Uterus (tissue), 4 donors: ENCODE results near the gene PCSK4. TPM values are rescaled to one million over a fixed set of nuclear protein-coding genes. Genes with fewer than 3 reads are reported as not detected.

Source experiments
- DNase-seq, 2 donors: peaks; one replicate each; pipeline ENCODE4 v3.0.0-alpha.2; 2019 to 2020
- H3K27ac ChIP-seq, 2 donors: fragments of 200-600 bp; sonication (generic); 1 replicate in 1 of 2; 2 replicates in 1 of 2; pipeline ENCODE4 v1.5.1; 2016 to 2018
- H3K27me3 ChIP-seq, 2 donors: fragments of 200-600 bp; sonication (generic); one replicate each; pipeline ENCODE4 v1.5.1; 2018 to 2019; ENCODE audit warnings: control low read depth in 1 of 2
- H3K36me3 ChIP-seq, 2 donors: fragments of 200-600 bp; sonication (generic); one replicate each; pipeline ENCODE4 v1.5.1; 2019; ENCODE audit warnings: control low read depth in 1 of 2
- H3K4me1 ChIP-seq, 2 donors: fragments of 200-600 bp; sonication (generic); one replicate each; pipeline ENCODE4 v1.5.1; 2018 to 2019; ENCODE audit warnings: control low read depth in 1 of 2
- H3K4me3 ChIP-seq, 2 donors: fragments of 200-600 bp; sonication (generic); 1 replicate in 1 of 2; 2 replicates in 1 of 2; pipeline ENCODE4 v1.5.1; 2018 to 2019; ENCODE audit warnings: mild to moderate bottlenecking in 1 of 2
- H3K9me3 ChIP-seq, 2 donors: fragments of 200-600 bp; sonication (generic); one replicate each; pipeline ENCODE4 v1.5.1; 2019; ENCODE audit warnings: control low read depth in 1 of 2
- CTCF ChIP-seq, 4 experiments: fragments of 200-600 bp in 2 of 4; fragments of 450-650 bp in 2 of 4; sonication (generic) in 2 of 4; IDR thresholded peaks; one replicate each; pipeline ENCODE4 v1.5.1; 2016 to 2019; ENCODE audit warnings: antibody characterized with exemption in 4 of 4, mild to moderate bottlenecking in 2 of 4, moderate library complexity in 1 of 4
- POLR2A ChIP-seq, 2 donors: fragments of 450-650 bp; IDR thresholded peaks; one replicate each; pipeline ENCODE4 v1.6.1; 2016; ENCODE audit warnings: antibody characterized with exemption in 2 of 2, mild to moderate bottlenecking in 1 of 2, moderate library complexity in 1 of 2
- intact Hi-C: fragments of 100-400 bp; cut with DNase I; formaldehyde crosslinking; loops from one replicate; pipeline ENCODE4 v1.15.1; 2023; ENCODE audit warnings: low total_unique reads
- total RNA-seq, 4 donors: library from RNA; depleted of rRNA in 3 of 4; stranded (reverse); fragments of >200 nt in 3 of 4; gene quantifications; one replicate each; pipeline versions ENCODE4 v1.1.0 to v1.2.4, GENCODE V29; 2014 to 2023
- donor health status: DM: yes; HTN: yes; CAD: no.

The PCSK4 gene
- total RNA-seq, 4 donors from 2014 or later: under 0.01 to 6.4 (median 4.6) TPM; not detected in 1

DNA sequence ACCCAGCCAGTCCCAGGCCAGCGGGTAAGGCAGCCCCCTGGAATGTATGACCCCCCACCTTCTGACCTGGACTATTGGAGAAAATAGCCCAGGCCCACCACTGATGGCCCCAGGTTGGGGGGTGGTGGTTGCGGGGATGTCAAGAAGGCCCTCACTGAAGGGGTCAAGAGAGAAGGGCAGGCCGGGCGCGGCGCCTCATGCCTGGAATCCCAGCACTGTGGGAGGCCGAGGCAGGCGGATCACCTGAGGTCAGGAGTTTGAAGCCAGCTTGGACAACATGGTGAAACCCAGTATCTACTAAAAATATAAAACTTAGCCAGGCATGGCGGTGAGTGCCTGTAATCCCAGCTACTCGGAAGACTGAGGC, 24.1 kb upstream of the PCSK4 start:
- intact Hi-C loops: no loop called here
- H3K27ac ChIP-seq: peak overlapping the region in 1 of 2 donors; percentile 91

GRCh38 chr19:1513499-1514294, 23.5 kb upstream of the PCSK4 start:
- peak overlapping the region; percentile 52 to 53 for H3K4me3 ChIP-seq
- H3K36me3 ChIP-seq: no peaks in the 10 kb centered on the region
- H3K27me3 ChIP-seq: no peaks in the 10 kb centered on the region
- no peaks in the 10 kb centered on the region for H3K9me3 ChIP-seq
- peak overlapping the region; percentile 91 for H3K27ac ChIP-seq
- H3K4me1 ChIP-seq: no peaks in the 10 kb centered on the region
- intact Hi-C loops: no loop called here
- peak; percentile 42 to 58 for DNase-seq
- peak; percentile 36 to 50 (median 38) for TF ChIP-seq CTCF (IDR thresholded peaks at IDR 0.05)
- no peak for TF ChIP-seq POLR2A (IDR thresholded peaks at IDR 0.05)

More for the DNA sequence above, 24.1 kb upstream of the PCSK4 start:
- Histone ChIP-seq H3K36me3 (no peaks in the 10 kb centered on the region), H3K4me1 (no peaks in the 10 kb centered on the region), H3K9me3 (no peaks in the 10 kb centered on the region), H3K4me3 (no peak overlapping the region), H3K27me3 (no peaks in the 10 kb centered on the region)
- DNase-seq: no peak
- TF ChIP-seq CTCF (IDR thresholded peaks at IDR 0.05) (no peak), POLR2A (IDR thresholded peaks at IDR 0.05) (no peak)

DNA sequence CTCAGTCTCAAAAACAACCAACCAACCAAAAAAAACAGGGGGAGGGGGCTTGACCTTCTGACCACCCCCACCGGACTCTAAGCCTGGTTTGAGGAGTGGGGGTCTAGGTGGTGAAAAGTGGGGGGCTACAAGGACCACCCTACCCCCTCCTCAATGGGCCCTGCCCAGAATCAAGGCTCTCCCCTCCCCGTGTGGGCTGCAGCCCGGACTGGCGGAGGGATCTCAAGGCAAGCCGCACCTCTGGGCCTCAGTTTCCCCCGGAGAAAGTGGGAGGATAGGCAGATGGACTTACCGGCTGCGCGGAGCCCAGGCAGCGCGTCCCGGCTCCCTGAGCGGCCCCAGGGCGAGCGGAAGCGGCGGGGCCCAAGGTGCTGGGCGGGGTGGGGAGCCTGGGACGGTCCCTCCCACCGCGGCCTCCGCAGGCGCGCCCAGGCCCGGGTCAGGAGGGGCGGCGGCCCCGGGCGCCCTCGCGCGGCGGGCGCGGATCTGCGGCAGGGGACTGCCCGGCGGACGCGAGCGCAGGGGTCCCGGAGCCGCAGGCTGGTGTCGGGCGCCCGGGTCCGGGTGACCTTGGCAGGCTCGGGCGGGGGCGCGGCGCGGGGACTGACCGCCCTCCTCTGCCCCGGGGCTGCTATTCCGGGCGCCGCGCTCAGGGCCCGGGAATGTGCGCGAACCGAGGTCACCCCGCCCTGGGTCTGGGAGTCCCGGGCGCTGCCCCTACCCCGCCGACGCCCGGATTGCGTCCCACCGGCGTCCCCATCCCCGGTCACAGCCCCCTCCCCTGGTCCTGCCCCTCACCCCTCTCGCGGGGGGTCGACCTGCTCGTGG, 22.7 kb upstream of the PCSK4 start, which contains the start of gene ADAMTSL5:
TSS of gene ADAMTSL5 (minus strand) at position 349 of the 828 bp plus-strand sequence. CDS start 2,076 bp downstream, outside the sequence.
- H3K4me3 ChIP-seq: peak within 1 kb of the TSS; percentile 52 to 53
- peak within 1 kb of the TSS; percentile 91 for H3K27ac ChIP-seq
- no peaks in the 10 kb centered on the region for H3K36me3 ChIP-seq
- intact Hi-C loops: no loop called here
- H3K27me3 ChIP-seq: no peaks in the 10 kb centered on the region
- no peaks in the 10 kb centered on the region for H3K4me1 ChIP-seq
- DNase-seq: peak; percentile 69 to 72
- TF ChIP-seq CTCF (IDR thresholded peaks at IDR 0.05) (peak in 2 of 4 experiments; percentile 7 to 39), POLR2A (IDR thresholded peaks at IDR 0.05) (peak in 1 of 2 donors; percentile 40)
- no peaks in the 10 kb centered on the region for H3K9me3 ChIP-seq

GRCh38 chr19:1511318-1512317, 21.5 kb upstream of the PCSK4 start:
- H3K36me3 ChIP-seq: no peaks in the 10 kb centered on the region
- DNase-seq: no peak
- no peaks in the 10 kb centered on the region for H3K9me3 ChIP-seq
- intact Hi-C loops: no loop called here
- H3K4me1 ChIP-seq: no peaks in the 10 kb centered on the region
- no peak overlapping the region for H3K4me3 ChIP-seq
- H3K27me3 ChIP-seq: no peaks in the 10 kb centered on the region
- H3K27ac ChIP-seq: peak overlapping the region; percentile 91
- no peak for TF ChIP-seq POLR2A (IDR thresholded peaks at IDR 0.05)

DNA sequence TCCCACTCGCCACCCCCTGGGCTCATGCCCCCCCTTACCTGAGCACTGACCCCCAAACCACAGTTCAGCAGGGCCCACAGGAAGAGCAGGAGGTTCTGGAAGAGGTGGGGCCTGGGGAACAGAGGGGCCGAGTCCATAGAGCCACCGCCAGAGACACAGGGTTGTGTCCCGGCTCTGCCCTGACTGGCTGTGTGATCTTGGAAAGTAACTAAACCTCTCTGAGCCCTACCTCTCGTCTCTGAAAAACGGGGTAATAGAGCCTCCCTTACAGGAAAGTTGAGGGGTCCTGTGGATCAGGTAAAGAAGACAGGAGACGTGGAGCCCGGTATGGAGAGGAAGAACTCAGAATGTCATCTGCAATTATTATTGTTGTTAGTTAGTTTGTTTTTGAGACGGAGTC, 20.7 kb upstream of the PCSK4 start:
- no peaks in the 10 kb centered on the region for H3K27me3 ChIP-seq
- intact Hi-C loops: no loop called here
- H3K4me3 ChIP-seq: no peak overlapping the region

More for the DNA sequence above, 20.7 kb upstream of the PCSK4 start:
- Histone ChIP-seq H3K27ac (peak overlapping the region; percentile 54 to 66), H3K4me1 (no peaks in the 10 kb centered on the region), H3K36me3 (no peaks in the 10 kb centered on the region), H3K9me3 (no peaks in the 10 kb centered on the region)
- no peak for DNase-seq
- no peak for TF ChIP-seq POLR2A (IDR thresholded peaks at IDR 0.05)
- no peak for TF ChIP-seq CTCF (IDR thresholded peaks at IDR 0.05)
